ENCODE results near the gene STK4. TPM values are rescaled to one million over a fixed set of nuclear protein-coding genes. Genes with fewer than 3 reads are reported as not detected.

Gene STK4
- total and polyA plus RNA-seq, 2 of the 4 experiments (the other 2 are of a cell fraction) = 10.2 to 22.2 TPM

DNA sequence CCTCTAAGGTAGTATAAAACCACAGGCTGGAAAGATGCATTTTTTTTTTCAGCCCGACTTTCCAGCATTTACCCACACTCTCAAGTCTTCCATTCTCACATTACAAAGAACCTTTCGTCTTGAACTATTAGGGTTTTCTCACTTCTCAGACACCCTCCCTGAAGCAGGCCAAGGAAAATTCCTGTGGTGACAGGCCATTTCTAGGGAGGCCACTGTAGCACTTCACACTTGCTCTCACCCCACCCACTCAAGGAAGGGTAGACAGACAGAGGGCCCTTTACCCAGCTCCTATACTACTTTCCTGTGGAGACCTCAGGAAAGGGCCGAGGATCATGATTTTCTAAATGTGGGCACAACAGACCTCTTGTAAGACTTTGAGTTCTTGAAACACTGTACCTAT is 106.9 kb downstream of the STK4 start:
- no peak overlapping the region for H3K4me2 ChIP-seq (ENCODE audit: low read depth, low read length)

More for the DNA sequence above, 106.9 kb downstream of the STK4 start:
- Histone ChIP-seq H3K36me3 (ENCODE audit: control insufficient read depth, insufficient read depth, low read length) (peaks cover 13% of the 10 kb centered on the region), H3K18ac (ENCODE audit: low read depth, low read length) (no peak overlapping the region; the same call in 1 of the 2 replicates), H3K79me1 (ENCODE audit: low read depth in 1 of 2, low read length in 2 of 2) (peaks cover 4 to 5% of the 10 kb centered on the region in 2 experiments; a peak in 3 of 4 replicates), H3K4me1 (ENCODE audit: control insufficient read depth, insufficient read depth, low read length) (peaks cover 9% of the 10 kb centered on the region; the same call in 1 of the 2 replicates), H3K56ac (ENCODE audit: extremely low read depth, insufficient read depth, low read length) (no peak overlapping the region), H3K27me3 (ENCODE audit: control insufficient read depth, insufficient read depth, low read length) (no peaks in the 10 kb centered on the region), H2BK120ac (ENCODE audit: low read depth, low read length) (no peak overlapping the region), H2BK5ac (ENCODE audit: low read depth, low read length, poor library complexity, severe bottlenecking) (no peak overlapping the region), H2AK9ac (replicated peaks; ENCODE audit: low read depth, low read length, poor library complexity) (no peak overlapping the region), H3K4ac (ENCODE audit: low read depth, low read length) (no peak overlapping the region), H3K27ac (ENCODE audit: insufficient read depth, low read length) (no peak overlapping the region), H3K4me3 (ENCODE audit: insufficient read depth, low read depth, low read length) (no peak overlapping the region), H4K20me1 (ENCODE audit: insufficient read depth, low read length) (no peaks in the 10 kb centered on the region), H3K9ac (ENCODE audit: low read depth, low read length) (no peak overlapping the region), H3K9me1 (ENCODE audit: insufficient read depth, low read length) (peaks cover 7% of the 10 kb centered on the region; the same call in 1 of the 2 replicates), H2AK5ac (ENCODE audit: low read depth, low read length) (no peak overlapping the region), H2BK20ac (ENCODE audit: low read depth, low read length) (no peak overlapping the region), H2BK15ac (ENCODE audit: low read depth, low read length) (no peak overlapping the region), H3K23ac (ENCODE audit: low read depth, low read length) (no peak overlapping the region), H4K8ac (ENCODE audit: low read depth in 2 of 2, low read length in 2 of 2) (no peak overlapping the region), H4K5ac (ENCODE audit: low read depth, low read length) (no peak overlapping the region; the same call in 1 of the 2 replicates), H4K91ac (ENCODE audit: insufficient read depth, low read depth, low read length) (no peak overlapping the region), H3K14ac (replicated peaks; ENCODE audit: low read depth, low read length) (no peak overlapping the region), H3K9me3 (ENCODE audit: control insufficient read depth, insufficient read depth, low read length) (no peaks in the 10 kb centered on the region), H2AFZ (replicated peaks; ENCODE audit: low read length, poor library complexity) (no peak overlapping the region)
- no CpG with 5 or more reads among the region's 3 CpGs for WGBS, 2 experiments (ENCODE audit: extremely low coverage in 2 of 2, insufficient read length in 1 of 2)
- no peak for ATAC-seq (ENCODE audit: low read depth)
- CTCF ChIA-PET = interaction anchor here (0.7 kb wide), 1 partner anchor 364 kb away, joined by 3 read pairs; no protein-coding TSS in a partner anchor
- no TSS peak for BruUV-seq (replicated peaks)
- dilution Hi-C loops (cut with HindIII; ENCODE audit: low sequenced_read_pairs, unreplicated experiment) (no loop called here), intact Hi-C loops (cut with micrococcal nuclease) (no loop called here), in situ Hi-C loops (cut with MboI; ENCODE audit: low sequenced_read_pairs) (no loop called here)
- DNase-seq = no peak
- no peak for TF ChIP-seq MAFK (IDR thresholded peaks at IDR 0.05; ENCODE audit: low read depth, low read length)
- no peak for TF ChIP-seq RCOR1 (IDR thresholded peaks at IDR 0.05; ENCODE audit: insufficient replicate concordance, low read length)
- TF ChIP-seq, protein P1, sequence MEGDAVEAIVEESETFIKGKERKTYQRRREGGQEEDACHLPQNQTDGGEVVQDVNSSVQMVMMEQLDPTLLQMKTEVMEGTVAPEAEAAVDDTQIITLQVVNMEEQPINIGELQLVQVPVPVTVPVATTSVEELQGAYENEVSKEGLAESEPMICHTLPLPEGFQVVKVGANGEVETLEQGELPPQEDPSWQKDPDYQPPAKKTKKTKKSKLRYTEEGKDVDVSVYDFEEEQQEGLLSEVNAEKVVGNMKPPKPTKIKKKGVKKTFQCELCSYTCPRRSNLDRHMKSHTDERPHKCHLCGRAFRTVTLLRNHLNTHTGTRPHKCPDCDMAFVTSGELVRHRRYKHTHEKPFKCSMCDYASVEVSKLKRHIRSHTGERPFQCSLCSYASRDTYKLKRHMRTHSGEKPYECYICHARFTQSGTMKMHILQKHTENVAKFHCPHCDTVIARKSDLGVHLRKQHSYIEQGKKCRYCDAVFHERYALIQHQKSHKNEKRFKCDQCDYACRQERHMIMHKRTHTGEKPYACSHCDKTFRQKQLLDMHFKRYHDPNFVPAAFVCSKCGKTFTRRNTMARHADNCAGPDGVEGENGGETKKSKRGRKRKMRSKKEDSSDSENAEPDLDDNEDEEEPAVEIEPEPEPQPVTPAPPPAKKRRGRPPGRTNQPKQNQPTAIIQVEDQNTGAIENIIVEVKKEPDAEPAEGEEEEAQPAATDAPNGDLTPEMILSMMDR (conservative IDR thresholded peaks at IDR 0.05; ENCODE audit: low read depth, low read length) = no peak
- TF ChIP-seq CEBPB (IDR thresholded peaks at IDR 0.05; ENCODE audit: low read depth, low read length) = no peak
- no peak for TF ChIP-seq MAZ (IDR thresholded peaks at IDR 0.05; ENCODE audit: borderline replicate concordance, low read depth, low read length)
- TF ChIP-seq, protein P2, sequence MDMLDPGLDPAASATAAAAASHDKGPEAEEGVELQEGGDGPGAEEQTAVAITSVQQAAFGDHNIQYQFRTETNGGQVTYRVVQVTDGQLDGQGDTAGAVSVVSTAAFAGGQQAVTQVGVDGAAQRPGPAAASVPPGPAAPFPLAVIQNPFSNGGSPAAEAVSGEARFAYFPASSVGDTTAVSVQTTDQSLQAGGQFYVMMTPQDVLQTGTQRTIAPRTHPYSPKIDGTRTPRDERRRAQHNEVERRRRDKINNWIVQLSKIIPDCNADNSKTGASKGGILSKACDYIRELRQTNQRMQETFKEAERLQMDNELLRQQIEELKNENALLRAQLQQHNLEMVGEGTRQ (IDR thresholded peaks at IDR 0.05; ENCODE audit: low read depth, low read length) = no peak
- no peak for TF ChIP-seq BHLHE40 (IDR thresholded peaks at IDR 0.05; ENCODE audit: low read depth, low read length)
- no peak for TF ChIP-seq RAD21 (IDR thresholded peaks at IDR 0.05; ENCODE audit: low read length)
- POLR2A ChIA-PET (ENCODE audit: unreplicated experiment) = no interaction called here
